A673 (cell line): ENCODE results near the gene MDM1. TPM values are rescaled to one million over a fixed set of nuclear protein-coding genes. Genes with fewer than 3 reads are reported as not detected.
A peak's percentile ranks its signal among the peaks of the same experiment; 100 is the strongest.

Experiments
- BruUV-seq: library from RNA; stranded (reverse); fragments of 400-500 nt; replicated peaks from 2 replicates; lab custom pipeline; 2021; lab: Mats Ljungman, UMichigan
- CTCF ChIA-PET: fragments of 300-600 bp; sonication (Branson Sonifier 250); formaldehyde crosslinking; loops from one replicate; lab custom pipeline; 2022; ENCODE audit warnings: antibody characterized with exemption; lab: Charles Lee
- POLR2A ChIA-PET: fragments of 300-600 bp; sonication (Branson Sonifier 250); formaldehyde crosslinking; loops from one replicate; lab custom pipeline; 2022; ENCODE audit warnings: antibody characterized with exemption; ENCODE audit not compliant: low non-redundant PET; lab: Charles Lee
- DNase-seq: peaks from one replicate; pipeline ENCODE4 v3.0.0-alpha.2; 2015; ENCODE audit warnings: low spot score
- H3K27ac ChIP-seq: fragments of 200-600 bp; sonication (generic); 2 replicates; pipeline ENCODE4 v1.5.1; 2016; ENCODE audit warnings: mixed run types, low read depth, mild to moderate bottlenecking, mixed read lengths, antibody characterized with exemption, low read length; ENCODE audit not compliant: poor library complexity, severe bottlenecking
- H3K27me3 ChIP-seq: fragments of 200-600 bp; sonication (generic); replicated peaks from 2 replicates; pipeline ENCODE4 v1.6.1; 2017; ENCODE audit warnings: mixed run types, low read depth, mild to moderate bottlenecking, mixed read lengths, antibody characterized with exemption, low read length; ENCODE audit not compliant: insufficient read depth, poor library complexity
- H3K36me3 ChIP-seq: fragments of 200-600 bp; sonication (generic); 2 replicates; pipeline ENCODE4 v1.6.1; 2016; ENCODE audit warnings: mixed run types, mild to moderate bottlenecking, mixed read lengths, antibody characterized with exemption, low read length; ENCODE audit not compliant: insufficient read depth, poor library complexity, severe bottlenecking
- H3K4me1 ChIP-seq: fragments of 200-600 bp; sonication (generic); 2 replicates; pipeline ENCODE4 v1.6.1; 2017; ENCODE audit warnings: mixed run types, mild to moderate bottlenecking, mixed read lengths, antibody characterized with exemption, low read length; ENCODE audit not compliant: insufficient read depth, poor library complexity, severe bottlenecking
- H3K4me3 ChIP-seq: fragments of 200-600 bp; sonication (generic); 2 replicates; pipeline ENCODE4 v1.5.1; 2016; ENCODE audit warnings: low read depth, mixed run types, mild to moderate bottlenecking, mixed read lengths, low read length; ENCODE audit not compliant: poor library complexity, severe bottlenecking
- H3K9me3 ChIP-seq: fragments of 200-600 bp; sonication (generic); 2 replicates; pipeline ENCODE4 v1.6.1; 2016; ENCODE audit warnings: mixed run types, low read depth, mild to moderate bottlenecking, mixed read lengths, antibody characterized with exemption, low read length; ENCODE audit not compliant: poor library complexity, severe bottlenecking
- CTCF ChIP-seq: fragments of 300-800, 200-600 bp; sonication (generic); conservative IDR thresholded peaks from 2 replicates; pipeline ENCODE4 v1.5.1; 2017; ENCODE audit warnings: low read depth, mild to moderate bottlenecking, antibody characterized with exemption, low read length, moderate library complexity, mixed read lengths
- EZH2 ChIP-seq: fragments of 200-600 bp; sonication (generic); IDR thresholded peaks from 2 replicates; pipeline ENCODE4 v1.6.1; 2017; ENCODE audit warnings: borderline replicate concordance, low read depth, mild to moderate bottlenecking, mixed read lengths, antibody characterized with exemption, low read length; ENCODE audit not compliant: poor library complexity, severe bottlenecking
- intact Hi-C: fragments of 100-400 bp; cut with micrococcal nuclease; formaldehyde crosslinking; loops from one replicate; pipeline ENCODE4 v1.10.0; 2022; ENCODE audit not compliant: unreplicated experiment
- total RNA-seq: library from RNA; stranded (reverse); gene quantifications from 2 replicates; pipeline ENCODE4 v1.2.3, GENCODE V29; 2021

Gene MDM1
- total RNA-seq, 1 experiment from 2014 or later = 18.6 TPM

GRCh38 chr12:68292151-68292943 is 39.8 kb downstream of the MDM1 start:
- ChIA-PET CTCF (no interaction called here), POLR2A (no interaction called here)
- no peak for DNase-seq
- TF ChIP-seq CTCF (no peak), EZH2 (no peak)
- intact Hi-C loops = no loop called here
- H3K4me1 ChIP-seq = no peaks in the 10 kb centered on the region
- H3K36me3 ChIP-seq = no peaks in the 10 kb centered on the region
- no peak overlapping the region for H3K4me3 ChIP-seq
- H3K9me3 ChIP-seq = no peaks in the 10 kb centered on the region
- H3K27ac ChIP-seq = no peak overlapping the region
- no TSS peak for BruUV-seq
- no peaks in the 10 kb centered on the region for H3K27me3 ChIP-seq

GRCh38 chr12:68291396-68292036 is 40.6 kb downstream of the MDM1 start:
- no peaks in the 10 kb centered on the region for H3K9me3 ChIP-seq
- TF ChIP-seq EZH2 (no peak), CTCF (no peak)
- no peaks in the 10 kb centered on the region for H3K27me3 ChIP-seq
- no TSS peak for BruUV-seq
- no peak overlapping the region for H3K4me3 ChIP-seq
- CTCF ChIA-PET = no interaction called here
- no peak overlapping the region for H3K27ac ChIP-seq
- intact Hi-C loops = no loop called here
- no peak for DNase-seq
- peaks cover 6% of the 10 kb centered on the region for H3K4me1 ChIP-seq
- POLR2A ChIA-PET = no interaction called here
- H3K36me3 ChIP-seq = no peaks in the 10 kb centered on the region

- Histone ChIP-seq H3K27me3 (no peaks in the 10 kb centered on the region), H3K36me3 (no peaks in the 10 kb centered on the region), H3K9me3 (no peaks in the 10 kb centered on the region), H3K4me3 (no peak overlapping the region), H3K4me1 (peaks cover 6% of the 10 kb centered on the region), H3K27ac (no peak overlapping the region)
- intact Hi-C loops = no loop called here
- DNase-seq = peak; percentile 19
- no TSS peak for BruUV-seq
- ChIA-PET CTCF (no interaction called here), POLR2A (no interaction called here)
- no peak for TF ChIP-seq CTCF
- no peak for TF ChIP-seq EZH2
Observed at GRCh38 chr12:68290126-68290525, 42.0 kb downstream of the MDM1 start.
